HG02852 (cell line): ENCODE data around the gene LTBP2.
A peak's percentile ranks its signal among the peaks of the same experiment; 100 is the strongest.

ENCODE experiments used
- ATAC-seq: cut with Tn5 transposase; IDR thresholded peaks from one replicate; pipeline ENCODE4 v1.9.1; 2021; ENCODE audit warnings: mild to moderate bottlenecking, moderate library complexity; ENCODE audit not compliant: unreplicated experiment

Gene LTBP2

DNA sequence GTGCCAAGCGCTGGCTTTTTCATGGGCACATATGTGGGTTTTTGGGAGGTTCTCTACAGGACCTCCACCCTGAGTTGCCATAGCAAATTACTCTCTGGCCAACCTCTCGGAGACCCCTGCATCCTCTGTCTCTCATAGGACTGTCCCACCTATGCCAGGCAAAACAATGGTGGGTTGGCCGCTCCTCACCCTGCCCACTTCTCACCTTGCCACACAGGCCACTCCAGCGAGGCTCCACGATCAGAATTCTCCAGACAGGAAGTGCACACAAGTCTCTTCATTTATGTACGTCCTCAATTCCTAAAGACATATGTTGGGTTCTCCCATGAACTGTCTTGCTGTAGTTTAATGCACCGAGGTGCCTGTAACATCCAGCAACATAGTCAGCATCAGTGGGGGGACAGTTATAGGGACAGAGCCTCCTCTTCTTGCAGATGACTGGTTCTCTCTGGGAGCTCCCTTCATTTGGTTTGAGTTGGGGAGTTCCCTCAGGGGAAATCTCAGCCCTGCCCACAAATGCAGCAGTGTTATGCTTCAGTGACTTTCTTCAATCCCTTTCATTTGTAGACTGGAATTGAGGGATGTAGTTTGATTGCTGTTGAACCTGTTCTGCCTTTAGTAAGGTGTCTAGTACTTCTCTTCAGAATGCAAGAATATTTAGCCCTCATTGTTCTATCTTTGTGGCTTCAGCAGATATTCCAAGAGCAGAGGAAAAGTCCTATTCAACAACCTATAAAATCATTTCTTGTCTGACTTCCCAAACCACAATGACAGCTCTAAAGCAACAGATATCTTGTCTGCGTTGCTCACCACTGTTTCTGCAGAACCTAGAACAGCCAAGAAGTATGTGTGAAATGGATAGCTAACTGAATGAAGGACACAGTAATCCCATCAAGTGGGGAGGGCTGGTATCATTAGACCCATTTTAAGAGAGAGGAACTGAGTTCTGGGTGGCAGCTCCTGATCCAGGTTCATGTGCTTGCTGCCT is 2.8 kb upstream of the LTBP2 start:
- ATAC-seq = no peak

DNA sequence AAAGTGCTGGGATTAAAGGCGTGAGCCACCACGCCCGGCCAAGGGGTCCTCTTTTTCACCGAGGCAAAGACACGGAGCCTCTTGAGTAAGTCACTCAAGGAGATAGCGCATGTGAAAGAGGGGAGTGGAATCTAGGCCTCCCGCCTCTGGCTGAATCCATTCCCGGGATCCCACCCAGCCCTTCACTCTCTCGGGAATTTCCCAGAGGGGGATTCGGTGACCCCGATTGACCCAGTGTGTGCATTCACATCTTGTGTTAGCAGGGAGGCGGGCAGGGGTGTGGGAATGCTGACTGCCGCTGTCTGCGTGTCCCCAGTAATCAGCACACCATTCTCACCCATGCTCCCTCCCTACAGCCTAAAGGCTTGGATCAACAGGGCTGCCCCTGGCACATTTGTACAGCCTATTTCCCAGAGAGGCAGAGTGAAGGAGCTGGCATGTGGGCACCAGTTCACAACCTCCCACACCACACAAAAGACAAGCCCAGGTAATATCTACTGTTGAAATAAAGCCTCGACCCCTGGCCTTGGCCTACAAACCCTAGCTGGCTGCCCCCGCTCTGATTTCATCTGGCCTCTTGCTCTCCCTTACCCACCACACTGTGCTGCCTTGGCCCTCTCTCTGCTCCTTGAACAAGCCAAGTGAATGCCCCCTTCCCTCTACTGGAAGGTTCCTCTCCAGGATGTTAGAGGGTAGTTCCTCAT is 1.3 kb upstream of the LTBP2 start:
- ATAC-seq = no peak

DNA sequence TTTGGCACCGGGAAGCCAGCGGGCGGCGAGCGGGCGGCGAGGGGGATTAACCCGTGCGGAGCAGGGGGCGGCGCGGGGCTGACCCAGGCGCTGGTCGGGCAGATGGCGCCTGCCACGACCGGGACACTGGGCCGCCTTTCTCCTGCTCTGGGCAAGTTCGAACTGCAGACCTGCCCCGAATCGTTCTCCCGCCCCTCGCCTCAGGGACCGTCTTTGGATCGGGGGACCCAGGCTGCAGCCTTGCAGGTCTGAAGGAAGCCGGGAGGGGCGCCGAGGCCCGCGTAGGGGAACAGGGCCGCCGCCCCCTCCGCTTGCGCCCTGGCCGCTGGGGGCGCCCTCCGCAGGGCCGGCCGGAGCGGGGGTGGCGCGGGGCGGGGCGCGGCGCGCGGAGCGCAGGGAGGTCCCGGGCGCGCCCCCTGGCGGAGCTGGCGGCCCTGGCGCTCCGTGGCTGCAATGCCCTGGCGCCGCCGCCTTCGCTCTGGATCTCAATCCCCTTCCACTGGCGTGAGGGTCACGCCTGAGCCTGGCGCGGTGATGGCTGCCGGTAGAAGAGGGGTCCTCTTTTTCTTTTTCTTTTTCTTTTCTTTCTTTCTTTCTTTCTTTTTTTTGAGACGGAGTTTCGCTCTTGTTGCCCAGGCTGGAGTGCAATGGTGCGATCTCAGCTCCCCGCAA is 449 bp upstream of the LTBP2 start:
- ATAC-seq = peak; percentile 54

DNA sequence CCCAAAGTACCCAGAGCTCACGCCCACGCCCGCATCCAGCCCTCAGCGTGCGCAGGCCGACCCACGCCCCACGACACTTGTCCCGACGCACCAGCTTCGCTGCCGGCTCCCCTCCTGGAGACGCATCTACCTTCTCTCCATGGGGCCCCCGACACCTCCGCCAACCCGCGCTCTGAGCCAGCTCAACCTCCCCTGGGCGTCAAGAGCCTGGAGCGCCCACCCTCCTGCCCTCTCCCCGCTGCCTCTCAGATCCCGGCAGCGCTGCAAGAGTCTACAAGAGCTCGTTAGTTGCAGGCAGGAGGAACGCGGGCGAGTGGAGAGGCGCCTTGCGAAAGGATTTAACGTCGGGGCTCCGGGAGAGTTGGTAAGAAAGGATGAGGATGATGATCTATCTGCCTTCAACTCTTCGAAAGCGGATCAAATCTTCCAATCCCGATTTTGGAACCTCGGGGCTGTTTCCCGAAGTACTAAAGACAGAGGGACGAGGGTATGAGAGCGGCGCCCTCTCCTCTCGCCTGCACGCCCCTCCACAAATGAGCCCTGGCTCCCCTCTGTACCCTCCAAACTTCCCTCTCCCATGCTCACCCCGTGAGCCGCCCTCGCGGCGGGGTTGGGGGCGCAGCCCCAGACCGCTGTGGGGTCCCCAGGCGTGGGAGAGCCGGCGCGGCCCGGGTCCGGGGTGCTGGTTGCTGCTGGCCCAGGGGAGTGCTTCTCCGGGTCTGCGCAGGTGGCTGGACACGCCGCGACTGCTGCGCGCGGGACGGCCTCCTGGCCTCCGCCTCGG is 979 bp downstream of the LTBP2 start:
- no peak for ATAC-seq

DNA sequence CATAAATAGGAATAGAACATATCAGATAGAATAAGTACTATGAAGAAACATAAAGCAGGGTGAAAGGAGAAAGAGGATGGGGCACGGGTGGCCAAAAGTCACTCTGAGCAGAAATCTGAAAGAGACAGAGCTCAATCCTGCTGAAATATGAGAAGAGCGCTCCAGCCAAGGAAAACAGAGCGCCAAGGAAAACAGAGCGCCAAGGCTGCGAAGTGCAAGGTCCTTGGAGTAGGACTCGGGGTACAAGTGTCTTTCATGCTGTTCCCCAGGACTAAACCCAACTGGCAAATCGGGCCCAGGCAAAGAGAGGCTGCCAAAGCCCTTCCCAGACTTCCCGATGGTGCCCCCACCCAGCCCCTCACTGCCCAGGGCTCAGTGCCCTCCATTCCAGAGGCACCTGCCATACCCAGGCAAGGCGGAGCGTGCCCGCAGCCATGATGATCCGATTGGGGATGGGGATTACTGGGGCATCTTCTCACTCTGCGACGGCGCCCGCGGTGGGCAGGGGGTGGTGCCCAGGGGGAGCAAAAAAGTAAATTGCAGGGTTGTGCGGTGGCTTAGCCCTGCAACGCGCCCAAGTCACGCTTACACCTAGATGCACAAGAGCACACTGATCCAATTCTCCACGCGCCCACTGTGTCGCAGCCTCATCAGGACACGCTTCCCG is 1.7 kb downstream of the LTBP2 start:
- ATAC-seq = no peak

DNA sequence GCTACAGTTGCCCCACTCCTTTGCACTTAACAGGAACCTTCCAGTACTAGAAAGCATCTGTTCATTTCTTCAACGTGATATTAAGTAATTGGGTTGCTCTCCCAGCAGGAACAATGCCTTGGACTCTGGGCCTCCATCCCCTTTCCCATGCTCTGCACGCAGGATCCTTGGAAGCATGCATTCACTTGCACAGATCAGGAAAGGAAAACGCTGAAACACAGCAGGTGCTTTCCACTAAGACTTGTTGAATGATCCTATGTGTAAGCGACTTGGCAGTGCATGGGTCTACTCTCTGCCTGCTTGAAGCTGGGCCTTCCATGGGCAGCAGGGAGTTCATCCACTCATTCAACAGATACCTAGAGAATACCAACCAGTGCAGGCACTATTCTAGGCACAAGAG is 2.3 kb downstream of the LTBP2 start:
- ATAC-seq = no peak

DNA sequence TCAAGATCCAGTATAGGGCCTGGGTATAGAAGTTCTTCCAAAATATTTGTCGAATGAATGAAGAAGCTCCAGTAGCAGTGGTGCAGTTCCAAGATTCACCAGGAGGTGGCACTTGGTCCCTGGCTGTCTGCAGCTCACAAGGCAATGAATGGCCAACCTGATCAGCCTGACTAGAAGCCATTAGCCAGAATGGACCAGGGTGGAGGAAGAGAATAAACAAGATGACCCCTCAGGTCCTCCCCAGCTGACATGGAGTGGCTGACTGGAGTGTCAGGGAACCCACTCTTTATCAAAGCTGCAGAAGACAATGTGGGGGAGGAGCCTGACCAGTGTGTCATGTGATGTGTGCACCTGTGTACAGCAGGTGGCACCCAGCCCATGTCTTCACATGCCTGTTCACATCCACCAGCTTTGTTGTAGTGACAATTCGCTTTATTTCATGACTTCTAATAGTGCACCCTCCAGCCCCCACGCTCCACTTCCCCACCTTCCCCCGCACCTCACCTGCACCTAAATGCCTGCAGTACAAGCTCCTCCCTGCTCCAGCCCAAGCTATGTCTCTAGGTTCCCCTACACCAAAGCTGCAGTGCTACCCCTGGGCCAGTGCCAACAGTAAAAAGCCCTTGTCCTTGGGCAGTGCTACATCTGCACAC is 3.0 kb downstream of the LTBP2 start:
- no peak for ATAC-seq

DNA sequence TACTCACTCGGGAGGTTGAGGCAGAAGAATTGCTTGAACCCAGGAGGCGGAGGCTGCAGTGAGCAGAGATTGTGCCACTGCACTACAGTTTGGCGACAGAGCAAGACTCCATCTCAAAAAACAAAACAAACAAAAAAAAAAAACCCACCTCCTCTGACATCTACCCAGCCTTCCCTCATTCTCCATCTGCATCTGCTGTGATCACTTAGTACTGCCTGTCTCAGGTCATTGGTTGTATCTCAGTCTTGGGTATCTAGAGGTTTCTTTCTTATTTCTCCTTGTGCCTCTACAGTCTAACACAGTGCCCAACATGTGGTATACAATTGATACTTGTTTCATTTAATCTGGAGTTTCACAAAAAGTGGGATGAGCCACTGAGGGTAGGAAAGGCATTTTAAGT is 5.3 kb downstream of the LTBP2 start:
- ATAC-seq = no peak

DNA sequence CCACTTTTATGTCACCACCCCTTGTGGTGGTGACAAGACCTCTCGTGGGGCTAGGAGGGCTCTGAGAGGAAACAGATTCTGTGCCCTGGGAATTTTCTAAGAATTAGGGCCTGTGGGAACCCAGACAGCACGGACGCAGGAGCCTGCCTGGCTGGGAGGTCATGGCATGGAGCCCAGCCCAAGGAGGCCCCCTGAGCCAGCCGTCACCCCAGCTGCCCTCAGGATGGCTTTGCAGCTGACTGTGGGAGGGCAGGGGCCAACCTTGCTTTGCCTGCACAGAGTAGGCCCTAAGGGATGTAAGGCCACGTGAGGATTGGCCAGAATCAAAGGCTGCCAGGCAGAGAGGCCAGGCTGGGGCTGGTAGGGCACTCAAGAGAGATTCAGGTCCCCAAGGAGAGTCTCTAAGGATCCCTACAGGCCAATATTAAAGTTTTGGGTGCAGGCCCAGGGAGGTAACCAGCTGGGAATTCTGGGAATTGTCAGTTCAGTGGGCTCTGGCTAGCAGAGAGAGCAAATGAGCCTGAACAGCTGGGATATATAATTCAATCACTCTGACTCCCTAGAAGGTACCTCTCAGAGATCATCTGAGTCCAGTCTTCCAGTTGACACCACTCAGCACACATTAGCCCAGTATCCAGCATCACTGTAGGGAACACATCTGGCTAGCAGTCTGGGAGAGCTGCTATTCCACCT is 6.4 kb downstream of the LTBP2 start:
- ATAC-seq = no peak

DNA sequence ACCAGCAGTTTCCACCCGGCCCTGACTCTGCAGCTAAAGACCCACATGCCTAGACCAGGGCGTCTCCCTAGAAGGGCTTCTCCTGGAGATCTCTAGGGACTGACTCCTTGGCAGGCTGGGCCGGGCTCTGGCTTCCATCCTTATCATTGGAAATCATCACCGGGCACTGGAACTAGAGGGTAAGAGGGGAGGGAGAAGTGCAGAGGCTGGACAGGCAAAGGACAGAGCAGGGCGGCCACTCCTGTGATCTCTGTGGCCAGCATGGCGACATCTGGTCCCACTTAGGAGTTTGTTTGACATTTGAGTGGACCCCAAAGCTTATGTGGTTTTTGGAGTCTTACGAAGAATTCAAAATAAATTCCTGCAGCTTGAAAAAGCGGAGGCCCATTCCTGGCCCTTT is 7.1 kb downstream of the LTBP2 start:
- no peak for ATAC-seq

DNA sequence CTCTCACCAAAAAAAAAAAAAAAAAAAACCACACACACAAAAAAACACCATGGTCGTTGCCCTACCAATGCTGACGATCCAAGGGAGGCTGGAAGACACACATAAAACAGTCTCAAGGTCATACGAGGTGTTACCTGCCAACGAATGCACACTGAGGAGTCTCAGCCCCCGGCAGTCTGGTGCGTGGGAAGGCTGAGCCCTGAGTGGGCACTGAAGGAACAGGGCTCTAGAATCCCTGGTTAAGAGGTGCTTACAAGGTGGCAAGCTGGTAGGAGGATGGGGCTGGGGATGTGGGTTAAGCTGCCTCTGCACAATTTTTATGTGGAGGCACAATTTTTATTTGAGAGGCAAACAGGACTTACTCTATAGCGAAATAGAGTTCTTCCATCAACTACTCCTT is 7.9 kb downstream of the LTBP2 start:
- ATAC-seq = no peak

DNA sequence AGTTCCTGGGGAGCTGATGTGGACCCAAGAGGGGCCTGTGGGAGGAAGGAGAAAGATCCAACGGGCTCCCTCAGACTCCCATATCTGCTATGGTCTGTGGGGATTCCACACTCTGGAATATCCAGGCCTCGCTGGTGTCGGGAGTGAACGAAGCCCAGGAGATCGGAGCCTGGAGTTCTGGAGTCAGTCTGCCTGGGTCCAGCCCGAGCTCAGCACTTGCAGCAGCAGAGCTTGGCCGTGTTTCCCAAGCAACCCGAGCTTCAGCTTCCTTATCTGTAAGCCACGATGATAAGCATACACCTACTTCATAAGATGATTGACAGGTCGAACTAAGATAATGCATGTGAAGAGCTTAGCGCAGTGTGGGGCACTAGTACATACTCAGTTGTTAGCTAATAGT is 10.1 kb downstream of the LTBP2 start:
- no peak for ATAC-seq

DNA sequence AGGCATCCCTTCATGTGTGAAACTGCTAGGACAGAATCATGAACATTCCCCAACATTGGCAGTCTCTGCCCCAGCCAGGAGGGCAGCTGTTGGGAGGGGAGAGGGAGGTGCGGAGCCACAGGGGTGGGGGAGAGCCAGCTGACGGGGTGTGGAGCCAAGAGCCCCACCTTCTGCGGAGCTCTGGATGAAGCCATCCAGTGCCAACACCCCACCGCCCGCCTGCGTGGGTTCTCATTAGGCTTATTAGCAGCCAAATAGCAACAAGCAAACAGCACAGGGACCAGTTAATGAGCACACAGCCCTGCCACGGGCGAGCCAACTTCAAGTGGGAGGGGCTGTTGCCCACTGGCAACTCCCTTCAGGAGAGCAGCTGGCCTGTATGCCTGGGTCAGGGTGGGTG is 12.1 kb downstream of the LTBP2 start:
- ATAC-seq = no peak

DNA sequence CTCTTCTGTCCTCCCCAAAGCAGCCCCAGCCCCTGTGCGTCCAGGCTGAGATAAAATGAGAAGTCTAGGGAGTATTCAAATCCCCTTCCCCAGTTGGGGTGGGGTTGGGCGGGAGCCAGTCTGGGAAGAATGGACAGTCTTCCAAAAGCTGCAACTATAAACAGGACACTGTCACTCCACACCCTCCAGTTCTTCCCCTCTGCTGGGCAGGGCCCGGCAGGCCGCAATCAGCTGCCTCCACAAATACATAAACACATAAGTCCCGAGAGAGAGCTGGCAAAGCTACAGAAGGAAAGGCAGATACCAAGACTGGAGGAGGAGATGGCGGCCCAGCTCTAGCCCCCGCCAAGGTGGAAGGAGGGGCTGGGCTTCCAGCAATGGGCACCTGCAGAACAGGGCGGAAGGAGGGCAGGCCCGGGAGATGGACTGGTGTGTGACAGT is 12.7 kb downstream of the LTBP2 start:
- ATAC-seq = no peak

DNA sequence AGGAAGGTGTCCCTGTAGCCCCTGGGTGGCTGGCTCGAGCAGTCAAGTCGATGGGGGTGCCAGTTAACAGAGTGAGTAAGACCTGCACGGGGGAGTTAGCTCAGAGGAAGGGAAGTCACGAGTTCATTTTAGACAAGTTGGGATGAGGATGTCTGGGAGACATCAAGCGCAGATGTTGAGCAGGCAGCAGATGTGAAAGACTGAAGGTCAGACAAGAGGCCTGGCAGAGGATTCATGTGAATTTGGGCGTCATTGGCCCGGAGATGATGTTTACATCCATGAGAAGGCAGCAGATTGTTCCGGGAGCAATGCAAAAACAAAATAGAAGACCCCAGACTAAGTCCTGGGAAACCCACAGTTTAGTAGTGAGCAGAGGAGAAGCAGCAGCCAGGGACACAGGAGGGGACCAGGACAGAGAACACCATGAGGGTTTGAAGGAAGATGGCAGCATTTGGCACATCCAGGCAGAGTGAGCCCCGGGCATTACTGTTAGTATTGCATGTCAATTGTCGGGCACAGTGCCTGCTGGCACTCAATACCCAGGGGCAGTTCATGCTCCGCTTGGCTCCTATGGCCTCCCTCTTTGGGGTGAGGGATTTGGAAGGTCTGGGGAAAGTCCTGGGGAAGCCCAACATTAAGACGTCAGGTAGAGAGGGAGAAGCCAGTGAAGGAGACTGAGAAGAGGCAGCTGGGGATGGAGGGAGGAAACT is 15.1 kb downstream of the LTBP2 start:
- ATAC-seq = no peak

DNA sequence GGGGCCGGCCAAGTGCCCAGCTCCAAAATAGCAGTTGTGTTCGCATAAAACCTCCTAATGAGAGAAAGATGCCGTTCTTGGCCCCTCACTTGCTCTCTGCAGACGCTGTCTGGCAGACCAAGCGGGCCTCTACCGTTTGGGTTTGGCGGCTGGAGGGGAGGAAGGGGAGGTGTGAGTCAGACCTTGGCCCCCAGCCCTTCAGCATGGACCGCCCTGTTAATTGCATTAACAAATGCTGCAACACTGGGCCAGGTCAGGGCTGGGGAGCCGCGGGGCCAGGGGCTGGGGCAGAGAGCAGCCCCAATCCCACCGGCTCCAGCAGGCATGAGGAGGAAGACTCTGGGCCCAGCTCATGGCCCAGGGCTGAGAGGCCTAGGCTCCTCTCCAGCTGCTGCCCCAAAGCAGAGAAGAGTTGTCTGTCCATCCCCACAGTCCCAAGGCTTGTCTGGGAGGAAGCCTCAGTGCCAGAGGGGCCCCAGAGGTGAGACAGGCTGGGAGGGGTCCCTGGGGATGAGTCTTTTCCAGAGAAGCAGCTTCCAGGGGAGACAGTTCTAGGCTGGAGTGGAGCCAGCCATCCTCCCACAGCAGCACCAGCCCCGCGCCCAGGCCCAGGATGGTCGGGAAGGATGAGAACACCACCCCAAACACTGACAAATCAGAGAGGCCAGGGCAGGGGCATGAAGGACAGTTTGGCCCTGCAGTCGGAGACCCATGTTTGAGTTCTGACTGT is 16.9 kb downstream of the LTBP2 start:
- no peak for ATAC-seq

DNA sequence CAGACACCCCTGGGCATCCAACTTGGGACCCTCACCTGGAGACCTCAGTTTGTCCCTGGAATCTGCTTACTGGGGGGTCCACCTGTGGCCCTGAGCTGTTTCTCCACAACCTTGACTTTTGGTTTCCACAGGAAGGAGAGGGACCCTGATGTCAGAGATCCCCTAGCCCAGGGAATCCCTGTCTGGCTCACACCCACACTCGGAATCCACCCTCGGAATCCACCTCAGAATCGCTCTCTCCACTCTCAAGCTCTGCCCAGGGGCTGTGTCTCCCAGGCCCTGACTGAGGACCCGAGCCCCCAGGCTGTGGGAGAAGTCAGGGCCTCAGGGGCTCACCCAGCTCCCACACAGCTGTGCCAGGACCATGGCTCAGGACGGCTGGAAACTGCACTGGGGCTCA is 17.4 kb downstream of the LTBP2 start:
- ATAC-seq = no peak

DNA sequence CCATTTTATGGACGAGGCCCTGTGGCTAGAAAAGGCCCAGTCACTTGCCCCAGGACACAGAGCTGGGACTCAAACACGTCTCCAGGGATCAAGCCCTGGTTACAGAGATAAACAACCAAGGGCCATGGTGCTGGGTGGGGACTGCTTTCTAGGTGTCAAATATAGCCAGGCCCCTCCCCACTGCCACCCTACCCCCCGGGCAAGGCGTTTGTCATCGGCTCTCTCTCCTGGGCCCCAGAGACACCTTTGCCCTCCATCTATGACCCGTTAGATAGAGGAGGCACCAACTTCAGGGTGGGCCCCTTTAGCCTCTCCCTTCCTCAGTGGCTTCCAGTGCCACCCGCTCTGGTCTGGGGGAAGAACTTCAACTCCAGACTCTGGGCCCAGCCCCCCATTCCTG is 18.0 kb downstream of the LTBP2 start:
- no peak for ATAC-seq
